ENCODE data around the gene SLC38A9. TPM values are rescaled to one million over a fixed set of nuclear protein-coding genes. Genes with fewer than 3 reads are reported as not detected.

SLC38A9 gene
- total and polyA plus RNA-seq, 2 of the 8 experiments (the other 6 are each of a cell fraction or from before 2014, with no cell fraction given) = 29.2 to 43.7 TPM

DNA sequence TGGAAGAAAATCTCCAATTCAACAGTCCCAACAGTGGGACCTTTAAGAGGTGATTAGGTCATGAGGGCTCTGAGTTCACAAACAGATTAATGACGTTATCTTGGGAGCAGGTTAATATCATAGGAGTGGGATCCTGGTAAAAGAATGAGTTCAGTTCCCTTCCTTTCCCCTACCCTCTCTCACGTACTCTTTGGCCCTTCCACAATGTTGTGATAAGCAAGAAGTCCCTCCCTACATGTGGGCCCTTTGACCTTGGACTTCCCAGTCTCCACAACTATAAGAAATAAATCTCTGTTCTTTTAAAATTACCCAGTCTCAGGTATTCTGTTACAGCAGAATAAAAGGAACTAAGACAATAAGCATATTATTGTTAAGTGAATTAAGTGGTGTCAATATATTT is 37.8 kb downstream of the SLC38A9 start:
- Histone ChIP-seq H2BK120ac (replicated peaks; ENCODE audit: low read depth, low read length) (no peak overlapping the region), H2BK15ac (ENCODE audit: low read length) (no peak overlapping the region), H3K27me3 (replicated peaks in 1 of 4; ENCODE audit: control insufficient read depth in 3 of 4, extremely low read depth in 1 of 4, insufficient read depth in 3 of 4, low read length in 3 of 4) (no peaks in the 10 kb centered on the region), H3K9me3 (ENCODE audit: insufficient read depth in 2 of 2, low read depth in 1 of 2, low read length in 1 of 2) (no peaks in the 10 kb centered on the region), H4K20me1 (replicated peaks in 1 of 2; ENCODE audit: control insufficient read depth in 1 of 2, insufficient read depth in 2 of 2, low read length in 2 of 2) (no peaks in the 10 kb centered on the region), H3K4me3 (ENCODE audit: extremely low read depth in 1 of 4, insufficient read depth in 2 of 4, low read depth in 3 of 4, low read length in 4 of 4) (no peak overlapping the region), H3K79me1 (ENCODE audit: low read depth, low read length) (no peaks in the 10 kb centered on the region; the same call in 1 of the 2 replicates), H2BK12ac (ENCODE audit: low read depth, low read length) (no peak overlapping the region), H3K18ac (ENCODE audit: extremely low read depth, low read length) (no peak overlapping the region), H3K14ac (ENCODE audit: insufficient read length) (no peak overlapping the region), H2BK20ac (ENCODE audit: low read length) (no peak overlapping the region), H2AK5ac (ENCODE audit: low read depth, low read length) (no peak overlapping the region), H3K36me3 (ENCODE audit: control insufficient read depth in 2 of 4, insufficient read depth in 4 of 4, low read length in 3 of 4) (peaks cover 0 to 11% (median 0%) of the 10 kb centered on the region in 4 experiments; a peak in 2 of 8 replicates), H3K4me2 (ENCODE audit: insufficient read depth in 1 of 2, low read depth in 2 of 2, low read length in 2 of 2) (no peak overlapping the region), H2AFZ (ENCODE audit: low read length) (no peak overlapping the region), H3K23ac (ENCODE audit: insufficient read length) (no peak overlapping the region), H2BK5ac (ENCODE audit: low read depth, low read length) (no peak overlapping the region), H4K5ac (ENCODE audit: insufficient read length, low read depth, low read length) (no peak overlapping the region), H4K91ac (replicated peaks; ENCODE audit: insufficient read length, low read length) (no peak overlapping the region), H3K56ac (replicated peaks; ENCODE audit: insufficient read length, low read depth, low read length) (no peak overlapping the region), H3K27ac (ENCODE audit: low read depth, low read length) (no peak overlapping the region), H3K23me2 (ENCODE audit: low read depth, low read length) (no peaks in the 10 kb centered on the region), H3K79me2 (ENCODE audit: control insufficient read depth in 1 of 2, insufficient read depth in 2 of 2, low read length in 2 of 2) (no peaks in the 10 kb centered on the region), H3K4me1 (replicated peaks in 1 of 4; ENCODE audit: control insufficient read depth in 3 of 4, insufficient read depth in 4 of 4, low read length in 3 of 4) (no peaks in the 10 kb centered on the region), H3K9ac (replicated peaks in 1 of 4; ENCODE audit: extremely low read depth in 1 of 4, low read depth in 3 of 4, low read length in 3 of 4) (no peak overlapping the region), H3K4ac (replicated peaks; ENCODE audit: insufficient read length, low read depth, low read length) (no peak overlapping the region), H4K8ac (ENCODE audit: extremely low read depth, insufficient read depth, low read length) (no peak overlapping the region)
- ChIA-PET CTCF (ENCODE audit: partially characterized antibody) (interaction anchor here (0.6 kb wide), 1 partner anchor 264 kb away, joined by 3 read pairs; no protein-coding TSS in a partner anchor), POLR2A (ENCODE audit: partially characterized antibody) (no interaction called here)
- no peak for TF ChIP-seq SP2 (IDR thresholded peaks at IDR 0.05; ENCODE audit: low read length)
- TF ChIP-seq FOSL1 (IDR thresholded peaks at IDR 0.05; ENCODE audit: insufficient read depth, low read depth, low read length) = no peak
- TF ChIP-seq BACH1 (IDR thresholded peaks at IDR 0.05; ENCODE audit: low read length) = no peak
- no peak for TF ChIP-seq CHD1 (IDR thresholded peaks at IDR 0.05; ENCODE audit: low read depth, low read length)
- TF ChIP-seq GTF2F1 (IDR thresholded peaks at IDR 0.05; ENCODE audit: borderline replicate concordance, low read depth, low read length) = no peak
- no peak for TF ChIP-seq POLR2A (IDR thresholded peaks at IDR 0.05; ENCODE audit: control extremely low read depth in 1 of 2, low read depth in 2 of 2, low read length in 2 of 2)
- DNase-seq (ENCODE audit: low read depth in 1 of 2, low spot score in 2 of 2) (no peak), FAIRE-seq (no peak)
- 44% methylated on average over 2 of the region's 2 CpGs; no CpG with 5 or more reads in 1 of the 2 experiments for WGBS, 2 experiments (ENCODE audit: extremely low coverage in 1 of 2, insufficient coverage in 1 of 2, insufficient read length in 1 of 2, insufficient replicate concordance in 2 of 2, low coverage in 1 of 2, low lambda C conversion rate in 2 of 2, missing lambda C conversion rate in 1 of 2)

Measured in H1 (cell line).